Body of pancreas (tissue), 4 donors: ENCODE measurements around the gene NSL1. TPM values are rescaled to one million over a fixed set of nuclear protein-coding genes. Genes with fewer than 3 reads are reported as not detected.

Source experiments
- ATAC-seq: fragments of 150-250 bp; one replicate; pipeline ENCODE4 v1.9.1; 2016
- DNase-seq, 4 donors: peaks; one replicate each; pipeline ENCODE4 v3.0.0-alpha.2; 2019
- H3K27ac ChIP-seq, 4 donors: fragments of 200-600 bp; sonication (generic); 1 replicate in 3 of 4; 2 replicates in 1 of 4; pipeline versions ENCODE4 v1.5.1 to v1.6.1; 2016 to 2019; ENCODE audit warnings: mild to moderate bottlenecking in 1 of 4, mixed read lengths in 1 of 4, moderate library complexity in 1 of 4
- H3K27me3 ChIP-seq, 2 donors: fragments of 200-600 bp; sonication (generic); one replicate each; pipeline ENCODE4 v1.6.0; 2016; ENCODE audit warnings: mild to moderate bottlenecking in 1 of 2
- H3K36me3 ChIP-seq, 2 donors: fragments of 200-600 bp; sonication (generic); replicated peaks in 1 of 2; 2 replicates each; pipeline ENCODE4 v1.5.1; 2016; ENCODE audit warnings: low read depth in 2 of 2; ENCODE audit not compliant: insufficient read depth in 1 of 2
- H3K4me1 ChIP-seq: fragments of 200-600 bp; sonication (generic); one replicate; pipeline ENCODE4 v1.6.0; 2016
- H3K4me3 ChIP-seq, 2 donors: fragments of 200-600 bp; sonication (generic); 1 replicate in 1 of 2; 2 replicates in 1 of 2; pipeline ENCODE4 v1.5.1; 2016 to 2019
- H3K9me3 ChIP-seq, 3 donors: fragments of 200-600 bp; sonication (generic); 1 replicate in 2 of 3; 2 replicates in 1 of 3; pipeline ENCODE4 v1.5.1; 2016
- POLR2A ChIP-seq, 3 donors: fragments of 450-650 bp; IDR thresholded peaks; one replicate each; pipeline ENCODE4 v1.6.1; 2016; ENCODE audit warnings: antibody characterized with exemption in 3 of 3, mild to moderate bottlenecking in 2 of 3
- WGBS, 2 donors: methylation state at CpG; one replicate each; pipeline ENCODE4 v1.1.5; 2017; 5-methylcytosine and 5-hydroxymethylcytosine counted together
- intact Hi-C: fragments of 100-400 bp; cut with DNase I; formaldehyde crosslinking; loops from one replicate; pipeline ENCODE4 v1.15.1; 2023
- total RNA-seq, 2 donors: library from RNA; depleted of rRNA; stranded (reverse); fragments of >200 nt; gene quantifications; one replicate each; pipeline ENCODE4 v1.1.0, GENCODE V29; 2016
- TF ChIP-seq, protein P1 (sequence below), 7 experiments: fragments of 450-650 bp in 4 of 7; fragments of 200-600 bp in 3 of 7; sonication (generic) in 3 of 7; IDR thresholded peaks; one replicate each; pipeline ENCODE4 v1.5.1; 2016 to 2019; ENCODE audit warnings: antibody characterized with exemption in 7 of 7

Gene NSL1
- total RNA-seq, 2 donors from 2014 or later: 13.8 to 35.8 TPM

DNA sequence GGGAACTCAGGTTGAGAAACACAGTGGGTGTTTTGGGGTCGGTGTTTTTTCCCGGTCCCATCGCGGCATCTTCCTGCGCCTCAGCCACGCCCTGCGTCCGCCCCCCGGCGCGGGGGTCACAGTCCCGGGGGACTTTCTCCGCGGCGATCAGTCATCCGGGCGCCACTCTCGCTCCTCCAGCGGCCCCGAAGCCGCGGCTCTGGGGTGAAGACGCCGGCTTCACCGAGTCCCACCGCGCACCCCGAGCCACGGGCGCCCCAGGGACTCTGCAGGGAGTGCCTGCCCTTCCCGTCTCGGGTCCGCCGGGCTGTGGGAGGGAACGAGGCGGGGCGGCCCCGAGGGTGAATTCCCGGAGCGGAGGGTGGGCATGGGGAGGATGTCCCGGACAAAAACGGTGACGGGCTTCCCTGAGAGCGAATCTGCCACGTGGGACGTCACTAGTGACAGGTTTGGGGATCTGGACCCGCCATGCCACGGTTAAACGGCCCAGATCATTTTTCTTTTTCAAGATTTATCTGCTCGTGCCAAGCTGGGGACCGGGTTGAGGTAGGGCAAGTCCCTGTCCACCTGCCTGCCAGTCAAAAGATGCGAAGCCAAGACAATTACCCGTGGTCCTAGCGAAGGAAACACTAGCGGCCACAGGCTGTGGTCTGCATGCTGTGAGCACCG, 91.2 kb downstream of the NSL1 start:
- peak overlapping the region in 2 of 4 donors; percentile 25 to 52 for H3K27ac ChIP-seq
- intact Hi-C loops: no loop called here
- no peaks in the 10 kb centered on the region for H3K36me3 ChIP-seq
- H3K4me3 ChIP-seq: peak overlapping the region in 1 of 2 donors; percentile 14
- H3K27me3 ChIP-seq: peaks cover 0 to 16% of the 10 kb centered on the region in 2 donors
- no peaks in the 10 kb centered on the region for H3K9me3 ChIP-seq
- TF ChIP-seq, protein P1, sequence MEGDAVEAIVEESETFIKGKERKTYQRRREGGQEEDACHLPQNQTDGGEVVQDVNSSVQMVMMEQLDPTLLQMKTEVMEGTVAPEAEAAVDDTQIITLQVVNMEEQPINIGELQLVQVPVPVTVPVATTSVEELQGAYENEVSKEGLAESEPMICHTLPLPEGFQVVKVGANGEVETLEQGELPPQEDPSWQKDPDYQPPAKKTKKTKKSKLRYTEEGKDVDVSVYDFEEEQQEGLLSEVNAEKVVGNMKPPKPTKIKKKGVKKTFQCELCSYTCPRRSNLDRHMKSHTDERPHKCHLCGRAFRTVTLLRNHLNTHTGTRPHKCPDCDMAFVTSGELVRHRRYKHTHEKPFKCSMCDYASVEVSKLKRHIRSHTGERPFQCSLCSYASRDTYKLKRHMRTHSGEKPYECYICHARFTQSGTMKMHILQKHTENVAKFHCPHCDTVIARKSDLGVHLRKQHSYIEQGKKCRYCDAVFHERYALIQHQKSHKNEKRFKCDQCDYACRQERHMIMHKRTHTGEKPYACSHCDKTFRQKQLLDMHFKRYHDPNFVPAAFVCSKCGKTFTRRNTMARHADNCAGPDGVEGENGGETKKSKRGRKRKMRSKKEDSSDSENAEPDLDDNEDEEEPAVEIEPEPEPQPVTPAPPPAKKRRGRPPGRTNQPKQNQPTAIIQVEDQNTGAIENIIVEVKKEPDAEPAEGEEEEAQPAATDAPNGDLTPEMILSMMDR (IDR thresholded peaks at IDR 0.05): no peak
- no peak for TF ChIP-seq POLR2A (IDR thresholded peaks at IDR 0.05)
- peak in 3 of 4 donors; percentile 18 to 22 (median 19) for DNase-seq
- H3K4me1 ChIP-seq: peaks cover 31% of the 10 kb centered on the region
- ATAC-seq: peak; percentile 47
- WGBS, 2 donors: 0 to 1% methylated on average over 7 to 56 of the region's 56 CpGs

DNA sequence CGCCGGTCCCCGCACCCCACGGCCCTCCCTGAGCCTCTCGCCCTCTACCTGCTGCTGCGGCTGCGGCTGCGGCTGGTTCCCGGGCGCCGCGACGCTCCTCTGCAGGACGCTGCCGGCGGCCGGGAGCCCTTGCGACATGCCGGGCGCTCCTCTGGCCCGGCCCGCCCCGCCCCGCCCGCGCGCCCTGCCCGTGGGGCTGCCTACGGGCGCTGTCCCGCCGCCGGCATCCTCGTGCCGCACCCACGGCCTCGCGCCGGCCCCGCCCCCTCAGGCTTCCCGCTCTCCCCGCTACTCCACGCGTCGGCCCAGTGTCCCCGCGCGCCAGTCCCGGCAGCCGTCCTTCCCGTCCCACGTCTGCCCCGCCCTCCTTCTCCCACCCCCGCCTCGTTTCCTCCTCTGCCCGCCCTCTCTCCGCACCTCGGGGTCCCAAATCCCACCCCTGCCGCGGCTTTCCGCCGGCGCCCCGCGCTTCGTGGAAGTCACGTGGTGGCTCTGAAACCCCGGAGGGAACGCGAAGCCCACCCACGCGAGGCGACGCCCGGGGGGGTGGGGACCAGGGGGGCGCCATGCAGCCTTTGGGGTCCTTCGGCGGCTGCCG, 91.9 kb downstream of the NSL1 start, which contains the start of gene BATF3:
Gene BATF3, minus strand, starts transcription at position 216 of the 598 bp plus-strand sequence. Its CDS starts 78 bp downstream, at position 138.
- Histone ChIP-seq H3K36me3 (no peaks in the 10 kb centered on the region), H3K4me1 (peaks cover 31% of the 10 kb centered on the region), H3K27ac (peak within 1 kb of the TSS in 2 of 4 donors; percentile 25 to 52), H3K9me3 (no peaks in the 10 kb centered on the region), H3K27me3 (peaks cover 0 to 21% of the 10 kb centered on the region in 2 donors), H3K4me3 (peak within 1 kb of the TSS in 1 of 2 donors; percentile 14)
- peak; percentile 28 to 32 (median 30) for DNase-seq
- WGBS, 2 donors: 1% methylated on average over 36 of the region's 79 CpGs; no CpG with 5 or more reads in 1 of the 2 donors
- peak; percentile 61 for ATAC-seq
- TF ChIP-seq POLR2A (IDR thresholded peaks at IDR 0.05): no peak
- TF ChIP-seq, protein P1 (IDR thresholded peaks at IDR 0.05): no peak
- intact Hi-C loops: no loop called here

GRCh38 chr1:212699104-212699624, 92.4 kb downstream of the NSL1 start:
- H3K4me1 ChIP-seq: peaks cover 31% of the 10 kb centered on the region
- H3K36me3 ChIP-seq: no peaks in the 10 kb centered on the region
- ATAC-seq (peak; percentile 66), DNase-seq (peak; percentile 34 to 49 (median 40))
- 1 to 2% methylated on average over 14 to 40 of the region's 42 CpGs for WGBS, 2 donors
- H3K27me3 ChIP-seq: peaks cover 0 to 21% of the 10 kb centered on the region in 2 donors
- no peaks in the 10 kb centered on the region for H3K9me3 ChIP-seq
- intact Hi-C loops: no loop called here
- peak overlapping the region in 1 of 2 donors; percentile 1 for H3K4me3 ChIP-seq
- H3K27ac ChIP-seq: no peak overlapping the region
- TF ChIP-seq, protein P1 (IDR thresholded peaks at IDR 0.05): peak in 6 of 7 experiments; percentile 20 to 50 (median 42)
- no peak for TF ChIP-seq POLR2A (IDR thresholded peaks at IDR 0.05)

- Histone ChIP-seq H3K27me3 (peaks cover 0 to 21% of the 10 kb centered on the region in 2 donors), H3K36me3 (no peaks in the 10 kb centered on the region), H3K27ac (no peak overlapping the region), H3K4me1 (peaks cover 31% of the 10 kb centered on the region), H3K9me3 (no peaks in the 10 kb centered on the region), H3K4me3 (no peak overlapping the region)
- no peak for ATAC-seq
- TF ChIP-seq, protein P1 (IDR thresholded peaks at IDR 0.05): no peak
- no peak for TF ChIP-seq POLR2A (IDR thresholded peaks at IDR 0.05)
- no peak for DNase-seq
- 21 to 24% methylated on average over 12 of the region's 12 CpGs for WGBS, 2 donors
- intact Hi-C loops: no loop called here
These were observed 93.0 kb downstream of the NSL1 start for GRCh38 chr1:212698467-212699103.
